Measurements from ENCODE around the gene SMIM1.

SMIM1 gene

DNA sequence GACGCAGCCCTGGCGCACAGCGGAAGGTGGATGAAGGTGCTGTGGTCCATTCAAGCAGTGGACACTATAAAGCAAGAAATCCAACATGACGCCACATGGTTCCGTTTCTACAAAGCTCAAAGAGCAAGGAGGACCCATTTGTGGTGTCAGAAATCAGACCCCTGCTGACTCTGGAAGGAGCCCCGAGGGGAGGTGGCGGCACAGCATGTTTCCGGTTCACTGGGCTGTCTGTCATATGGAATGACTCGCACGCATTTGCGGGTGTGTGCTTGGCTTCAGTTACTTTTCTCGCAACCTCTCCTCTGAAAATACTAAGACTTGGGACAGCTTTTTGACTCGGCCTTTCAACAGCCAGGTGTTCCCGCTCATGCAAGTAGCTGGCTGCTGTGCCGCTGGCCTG lies 52.8 kb downstream of the SMIM1 start:
- TF ChIP-seq, protein P1, sequence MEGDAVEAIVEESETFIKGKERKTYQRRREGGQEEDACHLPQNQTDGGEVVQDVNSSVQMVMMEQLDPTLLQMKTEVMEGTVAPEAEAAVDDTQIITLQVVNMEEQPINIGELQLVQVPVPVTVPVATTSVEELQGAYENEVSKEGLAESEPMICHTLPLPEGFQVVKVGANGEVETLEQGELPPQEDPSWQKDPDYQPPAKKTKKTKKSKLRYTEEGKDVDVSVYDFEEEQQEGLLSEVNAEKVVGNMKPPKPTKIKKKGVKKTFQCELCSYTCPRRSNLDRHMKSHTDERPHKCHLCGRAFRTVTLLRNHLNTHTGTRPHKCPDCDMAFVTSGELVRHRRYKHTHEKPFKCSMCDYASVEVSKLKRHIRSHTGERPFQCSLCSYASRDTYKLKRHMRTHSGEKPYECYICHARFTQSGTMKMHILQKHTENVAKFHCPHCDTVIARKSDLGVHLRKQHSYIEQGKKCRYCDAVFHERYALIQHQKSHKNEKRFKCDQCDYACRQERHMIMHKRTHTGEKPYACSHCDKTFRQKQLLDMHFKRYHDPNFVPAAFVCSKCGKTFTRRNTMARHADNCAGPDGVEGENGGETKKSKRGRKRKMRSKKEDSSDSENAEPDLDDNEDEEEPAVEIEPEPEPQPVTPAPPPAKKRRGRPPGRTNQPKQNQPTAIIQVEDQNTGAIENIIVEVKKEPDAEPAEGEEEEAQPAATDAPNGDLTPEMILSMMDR (IDR thresholded peaks at IDR 0.05): no peak

Data from LNCAP (cell line).